Measurements from ENCODE around the gene NHSL1.

Gene NHSL1

GRCh38 chr6:138512609-138513008 is 13.3 kb upstream of the NHSL1 start:
- no peak for TF ChIP-seq CTCF (IDR thresholded peaks at IDR 0.05)
- no peak for TF ChIP-seq ZFX (IDR thresholded peaks at IDR 0.05; ENCODE audit: borderline replicate concordance)
- H3K27ac ChIP-seq = no peak overlapping the region

DNA sequence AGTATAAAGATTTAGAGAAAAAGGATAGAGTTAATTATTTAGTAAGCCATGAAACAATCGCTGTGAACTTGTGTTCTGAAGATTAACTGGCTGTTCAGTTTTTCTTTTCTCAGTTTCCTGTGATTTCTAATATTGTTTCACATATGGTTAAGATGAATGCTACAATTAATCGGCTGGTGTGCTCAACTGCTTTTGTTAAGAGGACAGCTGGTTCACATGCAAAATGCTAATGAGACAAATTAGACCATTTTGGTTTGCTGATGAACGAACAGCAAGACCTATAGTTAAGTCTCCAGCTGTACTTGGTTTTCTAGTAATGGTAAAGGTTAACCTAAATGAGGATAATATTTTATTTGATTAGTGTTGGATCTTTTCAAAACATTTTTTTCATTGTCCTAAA is 10.8 kb upstream of the NHSL1 start:
- H3K27ac ChIP-seq = no peak overlapping the region
- no peak for TF ChIP-seq CTCF (IDR thresholded peaks at IDR 0.05)
- TF ChIP-seq ZFX (IDR thresholded peaks at IDR 0.05; ENCODE audit: borderline replicate concordance) = no peak

DNA sequence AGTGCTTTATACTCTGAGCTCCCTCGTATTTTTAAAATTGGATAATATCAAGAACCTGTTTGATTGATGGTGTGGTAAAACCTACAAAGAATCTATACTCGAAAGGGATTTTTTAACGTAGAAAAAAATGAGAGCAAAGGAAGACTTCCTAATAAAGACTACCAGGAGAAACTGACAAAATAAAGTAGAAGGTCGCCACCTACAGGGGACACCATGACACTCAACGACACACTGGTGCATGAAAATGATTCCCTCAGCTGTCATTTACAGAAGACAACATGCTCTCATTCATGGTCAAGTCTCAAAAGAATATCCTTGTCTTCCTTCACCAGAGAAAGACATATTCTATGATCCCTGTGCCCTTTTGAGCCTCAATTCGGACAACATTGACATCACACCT is 10.1 kb upstream of the NHSL1 start:
- no peak overlapping the region for H3K27ac ChIP-seq
- TF ChIP-seq CTCF (IDR thresholded peaks at IDR 0.05) (peak; percentile 77), ZFX (IDR thresholded peaks at IDR 0.05; ENCODE audit: borderline replicate concordance) (no peak)

- TF ChIP-seq CTCF (IDR thresholded peaks at IDR 0.05) (no peak), ZFX (IDR thresholded peaks at IDR 0.05; ENCODE audit: borderline replicate concordance) (no peak)
- H3K27ac ChIP-seq = peak overlapping the region; percentile 98
Observed at GRCh38 chr6:138508676-138508988, 9.3 kb upstream of the NHSL1 start.

GRCh38 chr6:138507977-138508675 is 8.8 kb upstream of the NHSL1 start:
- peak overlapping the region; percentile 98 for H3K27ac ChIP-seq
- TF ChIP-seq CTCF (IDR thresholded peaks at IDR 0.05) (no peak), ZFX (IDR thresholded peaks at IDR 0.05; ENCODE audit: borderline replicate concordance) (no peak)

DNA sequence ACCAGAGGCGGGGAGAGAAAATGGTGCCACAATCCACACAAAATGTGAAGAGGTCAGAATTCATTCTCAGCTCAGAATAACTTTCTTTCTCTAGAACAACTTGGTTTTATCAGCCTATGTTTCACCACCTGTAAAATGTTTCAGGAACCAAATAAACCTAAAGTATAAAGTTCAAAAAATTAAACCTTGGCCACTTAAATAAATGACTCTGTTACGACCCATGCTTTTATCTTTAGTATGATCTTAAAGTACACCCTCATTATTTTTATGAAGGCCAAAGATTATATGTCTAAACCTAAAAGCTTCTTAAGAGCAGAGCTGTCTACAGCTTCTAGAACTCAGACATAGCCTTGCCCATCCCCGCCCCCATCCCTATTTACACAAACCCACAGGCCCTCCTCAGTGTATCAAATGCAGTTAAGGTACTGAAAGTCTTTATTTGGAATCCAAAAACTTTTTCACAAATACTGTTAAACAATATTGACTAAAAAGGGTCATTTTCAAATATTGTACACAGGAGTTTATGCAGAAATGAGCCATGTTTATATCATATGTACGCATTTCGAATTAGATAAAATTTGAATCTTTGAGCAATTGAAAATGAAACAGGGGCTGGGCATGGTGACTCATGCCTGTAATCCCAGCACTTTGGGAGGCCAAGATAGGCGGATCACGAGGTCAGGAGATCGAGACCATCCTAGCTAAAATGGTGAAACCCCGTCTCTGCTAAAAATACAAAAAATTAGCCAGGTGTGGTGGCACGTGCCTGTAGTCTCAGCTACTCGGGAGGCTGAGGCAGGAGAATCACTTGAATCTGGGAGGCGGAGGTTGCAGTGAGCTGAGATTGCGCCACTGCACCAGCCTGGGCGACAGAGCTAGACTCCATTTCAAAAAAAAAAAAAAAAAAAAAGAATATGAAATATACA is 5.7 kb upstream of the NHSL1 start:
- TF ChIP-seq CTCF (IDR thresholded peaks at IDR 0.05) (no peak), ZFX (IDR thresholded peaks at IDR 0.05; ENCODE audit: borderline replicate concordance) (no peak)

More for the DNA sequence above, 5.7 kb upstream of the NHSL1 start:
- peak overlapping the region; percentile 98 for H3K27ac ChIP-seq

All from 22Rv1 (cell line).